RWPE1 (cell line): ENCODE results near the gene ZMPSTE24.

Experiments used
- CTCF ChIA-PET: fragments of 350-600 bp; sonication (Branson Sonifier 250); formaldehyde crosslinking; extraction: SDS; loops from one replicate; lab custom pipeline; 2021; lab: Yijun Ruan, JAX
- POLR2A ChIA-PET: fragments of 400-600 bp; formaldehyde crosslinking; extraction: SDS; loops from one replicate; lab custom pipeline; 2020; ENCODE audit warnings: antibody characterized with exemption; ENCODE audit not compliant: low non-redundant PET; lab: Yijun Ruan, JAX
- DNase-seq: peaks from one replicate; pipeline ENCODE4 v3.0.0; 2012; ENCODE audit warnings: low spot score
- H3K27ac ChIP-seq: fragments of 450-650 bp; 2 replicates; pipeline ENCODE4 v1.5.1; 2017
- CTCF ChIP-seq: fragments of 450-650 bp; conservative IDR thresholded peaks from 2 replicates; pipeline ENCODE4 v1.5.1; 2017; ENCODE audit warnings: low read depth, mild to moderate bottlenecking

Gene ZMPSTE24

GRCh38 chr1:40226192-40226591 lies 31.8 kb upstream of the ZMPSTE24 start:
- POLR2A ChIA-PET: no interaction called here

GRCh38 chr1:40232444-40232843 lies 25.6 kb upstream of the ZMPSTE24 start:
- ChIA-PET POLR2A (no interaction called here), CTCF (no interaction called here)
- TF ChIP-seq CTCF: no peak
- no peak overlapping the region for H3K27ac ChIP-seq
- no peak for DNase-seq

More at GRCh38 chr1:40226192-40226591, 31.8 kb upstream of the ZMPSTE24 start:
- DNase-seq: no peak
- no peak for TF ChIP-seq CTCF
- H3K27ac ChIP-seq: no peak overlapping the region
- CTCF ChIA-PET: interaction anchor here (0.6 kb wide), 1 partner anchor 18 kb away, joined by 3 read pairs; no protein-coding TSS in a partner anchor

- H3K27ac ChIP-seq: no peak overlapping the region
- no peak for DNase-seq
- no peak for TF ChIP-seq CTCF
- POLR2A ChIA-PET: no interaction called here
- CTCF ChIA-PET: interaction anchor here (0.6 kb wide), 2 partner anchors 160 to 293 kb away, joined by 6 to 9 read pairs; no protein-coding TSS in a partner anchor
Measured at GRCh38 chr1:40239626-40240025, 18.4 kb upstream of the ZMPSTE24 start.

GRCh38 chr1:40240390-40240789 lies 17.6 kb upstream of the ZMPSTE24 start:
- H3K27ac ChIP-seq: no peak overlapping the region
- TF ChIP-seq CTCF: no peak
- POLR2A ChIA-PET: no interaction called here
- DNase-seq: no peak
- CTCF ChIA-PET: interaction anchor here (0.7 to 0.9 kb wide), 2 partner anchors 43 to 156 kb away, joined by 3 to 4 read pairs; no protein-coding TSS in a partner anchor

GRCh38 chr1:40241362-40241761 lies 16.7 kb upstream of the ZMPSTE24 start:
- ChIA-PET CTCF (interaction anchor here (0.9 to 1.5 kb wide), 2 partner anchors 44 to 97 kb away, joined by 4 to 9 read pairs; no protein-coding TSS in a partner anchor), POLR2A (no interaction called here)
- no peak for TF ChIP-seq CTCF
- no peak overlapping the region for H3K27ac ChIP-seq
- DNase-seq: no peak

GRCh38 chr1:40243351-40243750 lies 14.7 kb upstream of the ZMPSTE24 start:
- H3K27ac ChIP-seq: no peak overlapping the region
- TF ChIP-seq CTCF: no peak
- ChIA-PET CTCF (no interaction called here), POLR2A (no interaction called here)
- DNase-seq: no peak
